Dedifferentiated amniotic fluid mesenchymal stem cell (primary cell): ENCODE measurements around the gene ZBTB1.
A peak's percentile ranks its signal among the peaks of the same experiment; 100 is the strongest.

ENCODE experiments used
- DNase-seq: peaks from one replicate; pipeline ENCODE4 v3.0.0-alpha.2; 2016; ENCODE audit errors: extremely low spot score

ZBTB1 gene

GRCh38 chr14:64504310-64504896 is at the start of gene ZBTB1:
TSS of gene ZBTB1 (plus strand) at chr14:64504770. CDS start at chr14:64521505, 16,735 bp downstream.
- DNase-seq, result peak; percentile 67

- DNase-seq, result no peak
Observed at GRCh38 chr14:64459405-64460136, 45.0 kb upstream of the ZBTB1 start.

- DNase-seq, result no peak
Observed at GRCh38 chr14:64461221-64461620, 43.3 kb upstream of the ZBTB1 start.

- DNase-seq, result no peak
Observed at GRCh38 chr14:64463195-64463594, 41.4 kb upstream of the ZBTB1 start.

GRCh38 chr14:64463873-64464272 is 40.7 kb upstream of the ZBTB1 start:
- no peak for DNase-seq

GRCh38 chr14:64464651-64465050 is 39.9 kb upstream of the ZBTB1 start:
- no peak for DNase-seq

GRCh38 chr14:64465191-64465822 is 39.3 kb upstream of the ZBTB1 start, which contains the start of gene AKAP5:
TSS of gene AKAP5 (plus strand) at chr14:64465499. CDS start at chr14:64468395, 2,896 bp downstream.
- DNase-seq, result no peak

GRCh38 chr14:64465831-64466554 is 38.6 kb upstream of the ZBTB1 start:
- DNase-seq, result peak; percentile 65

- DNase-seq, result no peak
Observed at GRCh38 chr14:64467101-64467500, 37.5 kb upstream of the ZBTB1 start.

- no peak for DNase-seq
Observed at GRCh38 chr14:64467566-64467965, 37.0 kb upstream of the ZBTB1 start.

- no peak for DNase-seq
Observed at GRCh38 chr14:64468451-64468850, 36.1 kb upstream of the ZBTB1 start.

GRCh38 chr14:64474041-64474440 is 30.5 kb upstream of the ZBTB1 start:
- DNase-seq, result no peak

- DNase-seq, result no peak
Observed at GRCh38 chr14:64474698-64475097, 29.9 kb upstream of the ZBTB1 start.

- DNase-seq, result no peak
Observed at GRCh38 chr14:64475585-64476273, 28.8 kb upstream of the ZBTB1 start.

- no peak for DNase-seq
Observed at GRCh38 chr14:64476438-64476837, 28.1 kb upstream of the ZBTB1 start.

- DNase-seq, result peak; percentile 27
Observed at GRCh38 chr14:64478634-64479250, 25.8 kb upstream of the ZBTB1 start.

GRCh38 chr14:64488590-64489099 is 15.9 kb upstream of the ZBTB1 start:
- DNase-seq, result no peak

GRCh38 chr14:64491637-64492036 is 12.9 kb upstream of the ZBTB1 start:
- no peak for DNase-seq

GRCh38 chr14:64493455-64493854 is 11.1 kb upstream of the ZBTB1 start:
- DNase-seq, result no peak

GRCh38 chr14:64495252-64495651 is 9.3 kb upstream of the ZBTB1 start:
- DNase-seq, result no peak

- DNase-seq, result no peak
Observed at GRCh38 chr14:64496764-64497163, 7.8 kb upstream of the ZBTB1 start.
